Adrenal gland (tissue), 12 donors: ENCODE results near the gene FRRS1L. TPM values are rescaled to one million over a fixed set of nuclear protein-coding genes. Genes with fewer than 3 reads are reported as not detected.
"Not testable (repeated sequence)": the region's sequence is repeated elsewhere in the genome, so short reads cannot be mapped to it uniquely, and the experiment has no call there.

ENCODE experiments used
- DNase-seq, 7 donors: peaks; one replicate each; pipeline ENCODE4 v3.0.0-alpha.2; 2019 to 2020
- H3K27ac ChIP-seq, 5 donors: fragments of 200-600 bp; sonication (generic) in 4 of 5; 1 replicate in 3 of 5; 2 replicates in 2 of 5; pipeline versions ENCODE4 v1.5.1 to v1.8.0; 2016 to 2020; ENCODE audit warnings: mild to moderate bottlenecking in 1 of 5
- H3K27me3 ChIP-seq: fragments of 200-600 bp; 2 replicates; pipeline ENCODE4 v1.8.0; 2021
- H3K36me3 ChIP-seq, 2 donors: fragments of 200-600 bp; replicated peaks in 1 of 2; 1 replicate in 1 of 2; 2 replicates in 1 of 2; pipeline versions ENCODE4 v1.5.1 to v1.8.0; 2018 to 2022
- H3K4me1 ChIP-seq, 2 donors: fragments of 200-600 bp; replicated peaks in 1 of 2; 1 replicate in 1 of 2; 2 replicates in 1 of 2; pipeline versions ENCODE4 v1.5.1 to v1.8.0; 2018 to 2021
- H3K4me3 ChIP-seq, 4 donors: fragments of 200-600 bp; sonication (generic) in 3 of 4; one replicate each; pipeline ENCODE4 v1.5.1; 2016 to 2018
- H3K9me3 ChIP-seq, 3 donors: fragments of 200-600 bp; sonication (generic) in 1 of 3; replicated peaks in 1 of 3; 1 replicate in 2 of 3; 2 replicates in 1 of 3; pipeline versions ENCODE4 v1.5.1 to v1.8.0; 2016 to 2021
- POLR2A ChIP-seq, 2 donors: fragments of 450-650 bp; IDR thresholded peaks; one replicate each; pipeline ENCODE4 v1.6.1; 2017; ENCODE audit warnings: antibody characterized with exemption in 2 of 2, mild to moderate bottlenecking in 2 of 2, moderate library complexity in 1 of 2
- WGBS, 4 donors: extraction: QIAGEN DNeasy Blood & Tissue Kit in 2 of 4; methylation state at CpG; one replicate each; pipeline versions ENCODE4 v1.1.5 to v1.1.7; 2013 to 2017; 5-methylcytosine and 5-hydroxymethylcytosine counted together
- intact Hi-C, 2 donors: fragments of 100-400 bp; cut with DNase I; formaldehyde crosslinking; loops; one replicate each; pipeline versions ENCODE4 v1.14.1 to v1.15.0; 2022 to 2023
- polyA plus RNA-seq, 3 donors: library from polyadenylated mRNA; stranded (reverse); fragments of 200-250 nt in 2 of 3; fragments of 350-450 nt in 1 of 3; fragmentation: Illumina TruSeq in 1 of 3; extraction: RNeasy Lipid Tissue Mini Kit (QIAGEN cat#74804) in 1 of 3; gene quantifications; one replicate each; pipeline ENCODE4 v1.2.3, GENCODE V29; 2013 to 2014
- total RNA-seq, 9 donors: library from RNA; depleted of rRNA in 4 of 9; stranded (reverse); fragments of >200 nt in 4 of 9; fragments of 120-200 nt in 1 of 9; fragmentation: NEBNext Ultra II Directional in 1 of 9; extraction: Animal tissue kit (Norgen Biotek cat#: 25700) in 1 of 9; gene quantifications; one replicate each; pipeline versions ENCODE4 v1.1.0 to v1.2.4, GENCODE V29; 2013 to 2023
- TF ChIP-seq, protein P1 (sequence below), 6 experiments: fragments of 450-650 bp in 4 of 6; fragments of 200-600 bp in 2 of 6; sonication (generic) in 1 of 6; IDR thresholded peaks; 1 replicate in 5 of 6; 2 replicates in 1 of 6; pipeline versions ENCODE4 v1.5.1 to v1.8.0; 2016 to 2021; ENCODE audit warnings: antibody characterized with exemption in 6 of 6, mild to moderate bottlenecking in 2 of 6, moderate library complexity in 1 of 6
- donor health status: healthy with polysubstance abuse.
- donor health status: Bipolar disorder and iron deficiency.
- donor health status: DM: yes; HTN: yes; CAD: no.
- donor health status: DM: no; HTN: no; CAD: no.
- donor health status: DM: no; HTN: no; CAD: no.
- donor health status: DM: yes; HTN: yes; CAD: no.

The FRRS1L gene
- total and polyA plus RNA-seq, 12 donors = 2.9 to 24.8 (median 14.8) TPM

DNA sequence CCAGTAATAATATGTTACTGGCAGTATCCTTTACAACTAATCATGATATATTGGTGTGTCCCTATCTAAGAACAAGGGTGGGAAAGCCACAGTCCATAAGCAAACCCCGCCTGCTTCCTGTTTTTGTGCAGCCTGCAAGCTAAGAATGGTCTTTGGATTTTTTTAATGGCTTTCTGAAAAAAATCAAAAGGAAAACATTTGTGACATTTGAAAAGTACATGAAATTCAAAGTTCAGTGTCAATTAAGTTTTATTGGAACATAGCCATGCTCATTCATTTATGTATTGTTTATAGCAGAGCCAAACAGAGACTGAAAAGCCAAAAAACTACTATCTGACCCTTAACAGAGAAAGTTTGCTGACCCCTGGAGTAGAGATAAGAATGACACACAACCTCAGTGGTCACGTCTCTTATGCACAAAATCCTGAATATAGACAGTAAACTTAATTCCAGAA lies 34.5 kb downstream of the FRRS1L start:
- TF ChIP-seq, protein P1, sequence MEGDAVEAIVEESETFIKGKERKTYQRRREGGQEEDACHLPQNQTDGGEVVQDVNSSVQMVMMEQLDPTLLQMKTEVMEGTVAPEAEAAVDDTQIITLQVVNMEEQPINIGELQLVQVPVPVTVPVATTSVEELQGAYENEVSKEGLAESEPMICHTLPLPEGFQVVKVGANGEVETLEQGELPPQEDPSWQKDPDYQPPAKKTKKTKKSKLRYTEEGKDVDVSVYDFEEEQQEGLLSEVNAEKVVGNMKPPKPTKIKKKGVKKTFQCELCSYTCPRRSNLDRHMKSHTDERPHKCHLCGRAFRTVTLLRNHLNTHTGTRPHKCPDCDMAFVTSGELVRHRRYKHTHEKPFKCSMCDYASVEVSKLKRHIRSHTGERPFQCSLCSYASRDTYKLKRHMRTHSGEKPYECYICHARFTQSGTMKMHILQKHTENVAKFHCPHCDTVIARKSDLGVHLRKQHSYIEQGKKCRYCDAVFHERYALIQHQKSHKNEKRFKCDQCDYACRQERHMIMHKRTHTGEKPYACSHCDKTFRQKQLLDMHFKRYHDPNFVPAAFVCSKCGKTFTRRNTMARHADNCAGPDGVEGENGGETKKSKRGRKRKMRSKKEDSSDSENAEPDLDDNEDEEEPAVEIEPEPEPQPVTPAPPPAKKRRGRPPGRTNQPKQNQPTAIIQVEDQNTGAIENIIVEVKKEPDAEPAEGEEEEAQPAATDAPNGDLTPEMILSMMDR (IDR thresholded peaks at IDR 0.05) = no peak
- no peak for TF ChIP-seq POLR2A (IDR thresholded peaks at IDR 0.05)
- DNase-seq = no peak
- intact Hi-C loops = no loop called here
- WGBS, 4 donors = 42 to 51% (median 51%) methylated on average over 2 of the region's 2 CpGs
- Histone ChIP-seq H3K4me3 (no peak overlapping the region), H3K36me3 (no peaks in the 10 kb centered on the region), H3K9me3 (no peaks in the 10 kb centered on the region), H3K27me3 (no peaks in the 10 kb centered on the region), H3K27ac (no peak overlapping the region), H3K4me1 (no peaks in the 10 kb centered on the region)

DNA sequence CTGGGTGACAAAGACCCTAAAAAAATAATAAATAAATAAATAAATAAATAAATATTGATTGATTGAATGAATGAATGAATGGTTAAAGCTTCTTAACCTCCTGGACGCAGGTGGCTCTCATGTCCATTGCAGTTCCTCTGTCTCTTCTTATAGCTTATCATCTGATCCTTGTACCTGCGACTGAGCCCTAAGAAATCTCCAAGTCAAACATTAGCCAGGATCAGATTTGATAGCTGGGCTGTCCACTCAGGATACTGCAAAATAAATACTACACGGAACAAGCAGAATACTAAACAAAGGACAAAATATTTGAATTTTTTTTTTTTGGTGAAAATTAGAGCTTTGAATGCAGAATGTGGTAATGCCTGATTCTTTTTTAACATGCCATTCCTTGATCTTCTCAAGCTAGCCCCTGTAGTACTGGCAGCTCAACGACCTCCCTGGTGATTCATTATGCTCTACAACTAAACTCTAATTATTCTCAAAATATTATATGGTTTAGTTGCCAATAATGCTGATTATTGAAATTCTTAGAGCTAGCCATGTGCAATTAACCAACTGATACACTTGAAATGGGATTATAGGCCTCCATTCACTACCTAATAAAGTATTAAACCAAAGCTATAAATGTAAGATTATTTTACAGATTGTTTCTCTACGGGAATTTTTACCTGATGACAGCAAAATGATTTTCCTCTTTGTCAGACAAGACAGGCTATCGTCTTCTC lies 37.4 kb downstream of the FRRS1L start:
- 72 to 89% (median 88%) methylated on average over 6 of the region's 6 CpGs for WGBS, 4 donors
- TF ChIP-seq, protein P1 (IDR thresholded peaks at IDR 0.05) = no peak
- no peak for TF ChIP-seq POLR2A (IDR thresholded peaks at IDR 0.05)
- no peak overlapping the region for H3K4me3 ChIP-seq
- no peaks in the 10 kb centered on the region for H3K36me3 ChIP-seq
- H3K27ac ChIP-seq = no peak overlapping the region
- H3K9me3 ChIP-seq = no peaks in the 10 kb centered on the region
- no peak for DNase-seq
- no peaks in the 10 kb centered on the region for H3K4me1 ChIP-seq
- no peaks in the 10 kb centered on the region for H3K27me3 ChIP-seq
- intact Hi-C loops = loop anchor here in 1 of 2 donors (10.0 kb wide), 1 partner anchor 195 kb away; the partner anchor contains the start of genes ABITRAM and ELP1

DNA sequence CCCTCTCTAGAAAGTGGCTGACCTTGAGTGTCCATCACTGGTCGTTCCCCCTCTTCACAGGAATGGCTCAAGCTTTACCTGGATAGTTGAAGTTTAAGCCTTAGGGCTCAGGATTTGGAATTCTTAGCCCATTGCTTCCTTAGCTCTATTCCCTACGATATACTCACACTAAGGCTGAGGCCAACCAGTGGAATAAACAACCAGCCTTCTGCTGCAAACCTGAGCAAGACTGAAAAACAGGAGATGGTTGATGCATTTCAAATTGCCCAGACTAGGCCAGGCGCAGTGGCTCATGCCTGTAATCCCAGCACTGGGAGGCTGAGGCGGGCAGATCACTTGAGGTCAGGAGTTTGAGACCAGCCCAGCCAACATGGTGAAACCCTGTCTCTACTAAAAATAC lies 40.4 kb downstream of the FRRS1L start:
- intact Hi-C loops = loop anchor here in 1 of 2 donors (10.0 kb wide), 1 partner anchor 192 kb away; the partner anchor contains the start of genes ABITRAM and ELP1
- 76 to 90% (median 85%) methylated on average over 4 of the region's 4 CpGs for WGBS, 4 donors
- not testable (repeated sequence) for H3K27me3 ChIP-seq, H3K36me3 ChIP-seq, H3K27ac ChIP-seq, DNase-seq, H3K4me3 ChIP-seq, H3K4me1 ChIP-seq, H3K9me3 ChIP-seq

DNA sequence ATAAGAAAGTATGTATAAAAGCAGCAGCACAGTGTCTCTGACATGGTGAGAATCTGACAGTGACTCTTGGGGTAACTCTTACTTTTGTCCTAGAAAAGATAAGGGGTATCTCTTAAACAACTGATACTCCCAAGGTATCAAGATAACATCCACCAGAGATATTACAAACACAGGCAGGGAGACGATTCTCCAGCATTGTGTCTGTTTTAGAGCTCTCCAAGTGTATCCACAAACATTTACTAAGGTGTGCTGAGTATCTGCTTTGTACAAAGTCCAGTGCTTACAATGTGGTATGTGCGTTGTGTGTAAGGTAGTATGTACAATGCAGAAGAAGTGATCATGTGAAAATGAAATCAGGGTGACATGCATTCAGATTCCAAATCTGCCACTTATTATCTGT lies 42.9 kb downstream of the FRRS1L start:
- 68 to 70% (median 69%) methylated on average over 2 of the region's 2 CpGs for WGBS, 4 donors
- H3K4me1 ChIP-seq = peaks cover 4% of the 10 kb centered on the region in 2 donors
- no peaks in the 10 kb centered on the region for H3K27me3 ChIP-seq
- H3K27ac ChIP-seq = no peak overlapping the region
- H3K9me3 ChIP-seq = no peaks in the 10 kb centered on the region
- no peak for DNase-seq
- intact Hi-C loops = loop anchor here in 1 of 2 donors (10.0 kb wide), 1 partner anchor 189 kb away; the partner anchor contains the start of genes ABITRAM and ELP1
- H3K36me3 ChIP-seq = no peaks in the 10 kb centered on the region
- H3K4me3 ChIP-seq = no peak overlapping the region
- TF ChIP-seq POLR2A (IDR thresholded peaks at IDR 0.05) = no peak
- TF ChIP-seq, protein P1 (IDR thresholded peaks at IDR 0.05) = no peak
